IMR-90 (cell line): Measurements from ENCODE around the gene OR5L1.

Source experiments
- CTCF ChIP-seq: conservative IDR thresholded peaks from 2 replicates; pipeline ENCODE4 v1.5.1; 2012; ENCODE audit warnings: mild to moderate bottlenecking, low read depth, low read length, improper control_type of control experiment
- ELK1 ChIP-seq: fragments of 150-350 bp; IDR thresholded peaks from 2 replicates; pipeline ENCODE4 v1.6.1; 2016; ENCODE audit warnings: low read depth, mild to moderate bottlenecking, low read length, moderate library complexity, borderline replicate concordance
- NFE2L2 ChIP-seq: fragments of 150-350 bp; IDR thresholded peaks from 2 replicates; pipeline ENCODE4 v1.6.1; 2016; ENCODE audit warnings: low read depth, mild to moderate bottlenecking, low read length
- POLR2A ChIP-seq: IDR thresholded peaks from 2 replicates; pipeline ENCODE4 v1.6.1; 2012; ENCODE audit warnings: mild to moderate bottlenecking, low read depth, low read length
- RAD21 ChIP-seq: IDR thresholded peaks from 2 replicates; pipeline ENCODE4 v1.6.1; 2012; ENCODE audit warnings: low read length, improper control_type of control experiment
- RFX5 ChIP-seq: IDR thresholded peaks from 2 replicates; pipeline ENCODE4 v1.8.0; 2012; ENCODE audit warnings: low read depth, mild to moderate bottlenecking, low read length, moderate library complexity
- USF2 ChIP-seq: fragments of 150-350 bp; IDR thresholded peaks from 2 replicates; pipeline ENCODE4 v1.6.1; 2017; ENCODE audit warnings: mild to moderate bottlenecking, antibody characterized with exemption, low read length, low read depth

GRCh38 chr11:55838452-55838851 lies 27.3 kb downstream of the OR5L1 start, which contains the start of gene OR5D16:
- no peak for TF ChIP-seq CTCF
- no peak for TF ChIP-seq RAD21
- no peak for TF ChIP-seq NFE2L2
- TF ChIP-seq RFX5, result no peak
- TF ChIP-seq POLR2A, result no peak
- TF ChIP-seq USF2, result no peak
- TF ChIP-seq ELK1, result no peak
